Measurements from ENCODE around the gene UHMK1.

Gene UHMK1

GRCh38 chr1:162497723-162498495 lies at the start of gene UHMK1:
Gene UHMK1, plus strand, starts transcription at chr1:162497818. Its CDS starts 183 bp downstream, at chr1:162498001.
- TF ChIP-seq GATA3 (IDR thresholded peaks at IDR 0.05; ENCODE audit: low read depth, low read length) (no peak), GATA2 (IDR thresholded peaks at IDR 0.05; ENCODE audit: low read depth, low read length) (0 out of 2 replicates have a peak, but pooled peaks have one; percentile 21)

GRCh38 chr1:162456323-162456722 lies 41.3 kb upstream of the UHMK1 start:
- no peak for TF ChIP-seq GATA2 (IDR thresholded peaks at IDR 0.05; ENCODE audit: low read depth, low read length)
- no peak for TF ChIP-seq GATA3 (IDR thresholded peaks at IDR 0.05; ENCODE audit: low read depth, low read length)

- TF ChIP-seq GATA3 (IDR thresholded peaks at IDR 0.05; ENCODE audit: low read depth, low read length) = no peak
These were observed 39.4 kb upstream of the UHMK1 start for GRCh38 chr1:162458236-162458635.

GRCh38 chr1:162463021-162463420 lies 34.6 kb upstream of the UHMK1 start:
- TF ChIP-seq GATA2 (IDR thresholded peaks at IDR 0.05; ENCODE audit: low read depth, low read length) = no peak
- TF ChIP-seq GATA3 (IDR thresholded peaks at IDR 0.05; ENCODE audit: low read depth, low read length) = no peak

- no peak for TF ChIP-seq GATA2 (IDR thresholded peaks at IDR 0.05; ENCODE audit: low read depth, low read length)
- TF ChIP-seq GATA3 (IDR thresholded peaks at IDR 0.05; ENCODE audit: low read depth, low read length) = no peak
These were observed 30.8 kb upstream of the UHMK1 start for GRCh38 chr1:162466797-162467196.

- TF ChIP-seq GATA3 (IDR thresholded peaks at IDR 0.05; ENCODE audit: low read depth, low read length) (no peak), GATA2 (IDR thresholded peaks at IDR 0.05; ENCODE audit: low read depth, low read length) (no peak)
These were observed 27.4 kb upstream of the UHMK1 start for GRCh38 chr1:162470216-162470615.

- TF ChIP-seq GATA3 (IDR thresholded peaks at IDR 0.05; ENCODE audit: low read depth, low read length) (no peak), GATA2 (IDR thresholded peaks at IDR 0.05; ENCODE audit: low read depth, low read length) (no peak)
These were observed 26.2 kb upstream of the UHMK1 start for GRCh38 chr1:162471290-162471853.

GRCh38 chr1:162475089-162475488 lies 22.5 kb upstream of the UHMK1 start:
- TF ChIP-seq GATA3 (IDR thresholded peaks at IDR 0.05; ENCODE audit: low read depth, low read length) (no peak), GATA2 (IDR thresholded peaks at IDR 0.05; ENCODE audit: low read depth, low read length) (no peak)

- TF ChIP-seq GATA2 (IDR thresholded peaks at IDR 0.05; ENCODE audit: low read depth, low read length) = no peak
- TF ChIP-seq GATA3 (IDR thresholded peaks at IDR 0.05; ENCODE audit: low read depth, low read length) = no peak
These were observed 22.0 kb upstream of the UHMK1 start for GRCh38 chr1:162475539-162476185.

- TF ChIP-seq GATA2 (IDR thresholded peaks at IDR 0.05; ENCODE audit: low read depth, low read length) (no peak), GATA3 (IDR thresholded peaks at IDR 0.05; ENCODE audit: low read depth, low read length) (no peak)
These were observed 21.0 kb upstream of the UHMK1 start for GRCh38 chr1:162476620-162477019.

GRCh38 chr1:162485236-162485635 lies 12.4 kb upstream of the UHMK1 start:
- no peak for TF ChIP-seq GATA2 (IDR thresholded peaks at IDR 0.05; ENCODE audit: low read depth, low read length)
- no peak for TF ChIP-seq GATA3 (IDR thresholded peaks at IDR 0.05; ENCODE audit: low read depth, low read length)

- TF ChIP-seq GATA3 (IDR thresholded peaks at IDR 0.05; ENCODE audit: low read depth, low read length) (no peak), GATA2 (IDR thresholded peaks at IDR 0.05; ENCODE audit: low read depth, low read length) (no peak)
These were observed 10.4 kb upstream of the UHMK1 start for GRCh38 chr1:162487241-162487640.

- TF ChIP-seq GATA3 (IDR thresholded peaks at IDR 0.05; ENCODE audit: low read depth, low read length) (no peak), GATA2 (IDR thresholded peaks at IDR 0.05; ENCODE audit: low read depth, low read length) (no peak)
These were observed 9.4 kb upstream of the UHMK1 start for GRCh38 chr1:162488219-162488618.

GRCh38 chr1:162497104-162497722 lies 405 bp upstream of the UHMK1 start:
- TF ChIP-seq GATA3 (IDR thresholded peaks at IDR 0.05; ENCODE audit: low read depth, low read length) (no peak), GATA2 (IDR thresholded peaks at IDR 0.05; ENCODE audit: low read depth, low read length) (no peak)
